Smooth muscle cell of the pulmonary artery (primary cell): Measurements from ENCODE around the gene ARRB2. TPM values are rescaled to one million over a fixed set of nuclear protein-coding genes. Genes with fewer than 3 reads are reported as not detected.

ENCODE experiments used
- total RNA-seq: library from RNA; depleted of rRNA; stranded (reverse); fragments of >200 nt; gene quantifications from 2 replicates; pipeline ENCODE4 v1.2.3, GENCODE V29; 2014

Gene ARRB2
- total RNA-seq, result 4.0 and 5.4 TPM in 2 replicates

GRCh38 chr17:4709794-4710692 is at the start of gene ARRB2:
Gene ARRB2 (plus strand): TSS chr17:4710632. CDS start chr17:4710722, 90 bp downstream.

GRCh38 chr17:4739122-4740024 is 28.9 kb downstream of the ARRB2 start, which contains the start of the genes CXCL16 and ZMYND15:
Gene CXCL16 (minus strand): TSS chr17:4739928. CDS start chr17:4739339, 589 bp downstream.
Gene ZMYND15 (plus strand): TSS chr17:4739833. CDS start chr17:4740549, 716 bp downstream.

Other genes with a start within 250 kb of the ARRB2 start
- 0.13 and 0.40 TPM in 2 replicates for gene SPNS2, start 211.8 kb upstream of the ARRB2 start, total RNA-seq
- gene MYBBP1A, start 155.2 kb upstream of the ARRB2 start, total RNA-seq, result 46.6 and 87.2 TPM in 2 replicates
- not detected in 2 replicates for gene GGT6, start 150.1 kb upstream of the ARRB2 start, total RNA-seq
- gene SMTNL2, start 126.1 kb upstream of the ARRB2 start, total RNA-seq, result 0.72 TPM in 1 of 2 replicates, not detected in the other
- gene ALOX15, start 69.0 kb upstream of the ARRB2 start, total RNA-seq, result 0.03 TPM in 1 of 2 replicates, not detected in the other
- gene PELP1, start 6.5 kb upstream of the ARRB2 start, total RNA-seq, result 61.6 and 68.2 TPM in 2 replicates
- 11.4 and 11.7 TPM in 2 replicates for gene MED11, start 20.8 kb downstream of the ARRB2 start, total RNA-seq
- gene ZMYND15, start 29.2 kb downstream of the ARRB2 start, total RNA-seq, result 0.07 and 0.10 TPM in 2 replicates
- 4.0 and 4.5 TPM in 2 replicates for gene CXCL16, start 29.3 kb downstream of the ARRB2 start, total RNA-seq
- not detected in 2 replicates for gene TM4SF5, start 61.3 kb downstream of the ARRB2 start, total RNA-seq
- gene VMO1, start 75.7 kb downstream of the ARRB2 start, total RNA-seq, result 0.33 TPM in 2 replicates
- gene GLTPD2, start 78.3 kb downstream of the ARRB2 start, total RNA-seq, result not detected in 2 replicates
- gene PSMB6, start 85.5 kb downstream of the ARRB2 start, total RNA-seq, result 88.0 and 106 TPM in 2 replicates
- 16.4 and 25.9 TPM in 2 replicates for gene PLD2, start 96.5 kb downstream of the ARRB2 start, total RNA-seq
- gene MINK1, start 122.7 kb downstream of the ARRB2 start, total RNA-seq, result 49.9 and 73.2 TPM in 2 replicates
- 6.4 and 9.9 TPM in 2 replicates for gene C17orf107, start 188.9 kb downstream of the ARRB2 start, total RNA-seq
- 0.33 and 2.8 TPM in 2 replicates for gene CHRNE, start 192.5 kb downstream of the ARRB2 start, total RNA-seq
- gene GP1BA, start 221.6 kb downstream of the ARRB2 start, total RNA-seq, result not detected in 2 replicates
- 69.7 and 71.2 TPM in 2 replicates for gene SLC25A11, start 229.4 kb downstream of the ARRB2 start, total RNA-seq
- 26.6 and 27.2 TPM in 2 replicates for gene RNF167, start 229.6 kb downstream of the ARRB2 start, total RNA-seq
- 405 and 683 TPM in 2 replicates for gene PFN1, start 237.9 kb downstream of the ARRB2 start, total RNA-seq
- gene ENO3, start 240.5 kb downstream of the ARRB2 start, total RNA-seq, result 3.3 and 3.4 TPM in 2 replicates